SIG-M5 (cell line): ENCODE measurements around the gene ARHGEF3.

ENCODE experiments used
- DNase-seq: peaks from one replicate; lab custom pipeline; 2025; lab: John Stamatoyannopoulos, UW

ARHGEF3 gene

DNA sequence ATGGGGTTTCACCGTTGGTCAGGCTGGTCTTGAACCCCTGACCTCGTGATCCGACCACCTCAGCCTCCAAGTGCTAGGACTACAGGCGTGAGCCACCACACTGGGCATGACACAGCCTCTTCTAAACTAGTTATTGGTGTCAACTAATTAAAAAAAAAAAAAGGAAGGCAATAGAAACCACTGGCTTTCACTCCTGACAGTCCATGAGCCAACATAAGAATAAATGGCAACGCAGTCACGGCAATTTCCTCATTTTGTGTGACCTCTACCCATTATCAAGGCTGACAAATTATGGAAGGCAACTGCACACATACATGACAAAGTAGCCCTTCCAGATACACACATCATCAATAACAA, 5.9 kb downstream of the ARHGEF3 start:
- DNase-seq, result peak; percentile 40

DNA sequence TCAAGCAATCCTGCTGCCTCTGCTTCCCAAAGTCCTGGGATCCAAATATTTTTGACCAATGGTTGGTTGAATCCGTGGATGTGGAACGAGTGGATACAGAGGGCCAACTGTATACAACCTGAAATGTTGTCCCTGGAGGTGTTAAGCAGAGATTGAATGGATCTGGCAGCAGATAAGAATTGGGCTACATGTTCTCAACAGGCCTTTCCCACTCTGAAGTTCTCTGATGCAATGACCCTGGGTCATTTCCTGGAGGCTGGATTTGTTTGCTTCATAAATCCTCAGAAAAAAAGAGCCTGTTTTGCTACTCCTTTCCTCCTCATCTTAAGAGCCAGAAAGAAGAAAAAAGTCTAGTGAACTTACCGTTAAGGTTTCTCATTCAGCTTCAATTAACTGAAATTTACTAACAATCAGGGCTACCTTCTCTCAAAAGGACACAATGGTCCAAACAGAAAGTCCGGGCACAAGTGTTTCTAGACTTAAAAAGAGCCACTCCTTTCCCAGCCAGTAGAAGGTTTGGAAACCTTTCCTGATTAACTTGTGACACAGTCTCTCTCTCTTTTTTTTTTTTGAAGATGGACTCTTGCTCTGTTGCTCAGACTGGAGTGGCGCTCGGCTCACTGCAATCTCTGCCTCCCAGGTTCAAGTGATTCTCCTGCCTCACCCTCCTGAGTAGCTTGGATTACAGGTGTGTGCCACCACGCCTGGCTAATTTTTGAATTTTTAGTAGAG, 6.5 kb downstream of the ARHGEF3 start:
- DNase-seq, result no peak

DNA sequence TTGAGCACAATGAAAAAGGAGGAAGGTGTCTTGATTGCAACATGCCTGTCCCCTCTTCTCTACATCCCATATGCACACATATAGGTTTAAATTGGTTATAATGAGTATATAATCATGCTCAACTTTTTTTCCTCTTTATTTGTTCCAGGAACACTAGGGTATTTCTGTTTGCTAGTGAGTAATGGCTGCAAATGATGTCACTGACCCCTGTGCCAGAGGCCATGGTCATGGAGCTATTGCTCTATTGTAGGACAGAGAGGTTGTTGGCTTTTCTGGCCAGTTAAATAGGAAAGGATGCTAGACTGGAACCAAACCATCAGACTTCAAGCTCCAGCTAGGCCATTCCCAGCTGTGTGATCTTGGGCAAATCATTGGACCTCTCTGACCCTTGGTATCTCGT, 9.6 kb downstream of the ARHGEF3 start:
- DNase-seq, result no peak

DNA sequence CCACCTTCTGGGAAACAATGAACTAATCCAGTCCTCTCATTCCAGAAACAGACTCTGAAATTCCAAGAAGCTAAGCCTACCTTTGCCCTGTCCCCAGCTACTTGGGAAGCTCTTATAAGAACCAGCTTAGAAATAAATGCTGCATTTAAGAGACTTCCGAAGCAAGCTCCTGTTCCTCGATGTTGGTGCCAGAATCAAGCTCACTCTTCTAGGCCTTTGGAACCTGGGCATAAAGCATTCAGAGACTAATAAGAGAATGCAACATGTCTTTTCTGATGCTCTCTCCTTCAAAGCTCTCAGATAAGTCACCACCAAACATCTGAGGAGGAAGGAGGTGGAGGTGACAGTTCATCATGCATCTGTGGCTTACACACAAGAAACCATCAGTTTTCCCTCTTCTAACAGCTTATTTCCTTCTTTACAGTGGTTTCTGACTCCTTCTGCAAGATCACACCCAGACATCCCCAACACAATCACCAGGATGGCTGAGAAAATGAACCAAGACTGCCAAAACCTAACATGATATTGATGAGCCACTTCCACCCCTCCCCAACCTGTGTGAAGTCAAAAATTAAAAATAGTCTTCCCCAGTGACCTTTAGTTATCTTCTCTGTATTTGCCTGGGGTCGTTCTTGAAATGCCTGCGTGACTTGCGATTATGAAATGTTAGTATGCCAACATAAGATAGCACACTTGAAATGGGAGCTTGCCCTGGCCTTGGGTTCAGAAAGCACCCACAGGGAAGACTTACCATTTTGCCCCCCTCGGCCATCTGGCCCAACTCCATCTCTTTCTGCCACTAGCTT, 11.5 kb downstream of the ARHGEF3 start:
- DNase-seq, result peak; percentile 41

DNA sequence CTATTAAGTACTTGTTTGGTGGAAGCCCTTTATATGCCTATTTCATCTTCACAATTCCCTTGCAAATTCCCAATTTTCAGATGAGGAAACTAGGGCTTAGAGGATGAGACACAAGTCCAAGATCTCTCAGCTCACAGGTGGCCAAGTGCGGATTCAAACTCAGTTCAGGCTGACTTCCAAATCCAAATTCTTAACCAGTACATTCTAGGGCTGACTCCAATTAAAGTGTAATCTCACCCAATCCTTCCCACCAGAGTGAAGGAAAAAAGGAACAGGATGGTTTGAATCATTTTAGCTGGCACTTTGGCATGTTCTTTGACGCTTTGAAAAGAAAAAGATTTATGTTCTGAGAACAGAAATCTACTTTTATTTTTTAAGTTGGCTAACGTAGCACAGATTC, 12.7 kb downstream of the ARHGEF3 start:
- DNase-seq, result no peak

DNA sequence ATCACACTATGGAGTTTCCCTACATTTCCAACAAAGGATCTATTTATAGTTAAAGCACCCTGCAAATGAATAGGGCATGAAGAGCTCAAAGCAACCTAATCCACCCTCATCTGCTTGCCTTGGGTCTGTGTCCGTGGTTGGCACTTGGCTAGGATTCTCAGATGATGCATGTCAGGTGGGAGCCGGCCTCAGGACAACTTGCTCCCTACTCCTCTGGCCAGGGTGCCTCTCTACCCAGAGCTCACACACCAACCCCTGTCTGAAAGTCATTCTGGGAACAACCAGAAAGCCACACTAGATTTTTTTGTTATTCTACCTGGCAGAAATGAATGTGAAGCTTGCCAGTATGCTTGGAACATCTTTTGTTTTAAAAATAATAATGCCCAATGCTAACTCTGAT, 13.2 kb downstream of the ARHGEF3 start:
- DNase-seq, result no peak

DNA sequence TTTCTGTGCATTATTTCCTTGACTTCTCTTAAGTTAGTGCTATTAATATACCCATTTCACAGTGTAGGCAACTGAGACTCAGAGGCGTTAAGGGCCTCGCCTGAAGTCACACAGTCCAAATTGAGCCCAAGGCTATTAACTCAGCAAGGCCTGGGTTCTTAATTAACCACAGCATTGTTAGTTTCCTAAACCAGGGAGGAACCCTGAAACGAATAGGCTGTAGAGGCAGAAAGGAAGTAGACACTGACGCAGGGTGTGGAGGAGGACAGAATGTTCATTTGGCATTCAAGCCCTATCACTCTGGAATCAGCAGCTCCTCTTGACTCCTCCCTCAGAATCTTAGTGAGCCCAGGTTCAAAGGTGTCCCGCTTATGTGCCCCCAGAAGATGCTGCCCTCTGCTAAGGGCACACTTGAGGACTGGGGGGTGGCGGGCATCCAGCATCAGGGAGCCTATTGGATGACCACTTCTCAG, 13.9 kb downstream of the ARHGEF3 start:
- no peak for DNase-seq

DNA sequence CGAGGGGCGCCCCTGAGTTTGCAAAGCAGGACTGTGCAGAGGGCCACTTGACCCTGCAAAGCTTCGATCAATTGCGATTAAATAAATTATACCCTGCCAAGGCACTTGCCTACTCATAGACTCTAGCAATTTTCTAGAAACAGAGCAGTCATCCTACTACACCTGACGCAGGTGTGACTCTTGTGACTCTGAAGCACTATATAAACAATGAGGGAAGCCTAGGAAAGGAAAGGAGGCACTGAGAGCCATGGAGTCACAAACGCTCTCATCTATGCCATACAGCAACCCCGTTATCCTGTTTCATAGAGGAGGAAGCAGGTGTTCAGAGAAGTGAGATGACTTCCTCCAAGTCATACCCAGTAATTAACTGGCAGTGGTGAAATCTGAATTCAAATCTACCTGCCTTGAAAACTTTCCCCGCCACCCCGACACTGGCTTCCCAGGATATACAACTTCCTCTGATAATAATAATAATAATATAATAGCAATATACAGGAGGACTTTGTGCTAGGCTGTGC, 14.4 kb downstream of the ARHGEF3 start:
- no peak for DNase-seq

DNA sequence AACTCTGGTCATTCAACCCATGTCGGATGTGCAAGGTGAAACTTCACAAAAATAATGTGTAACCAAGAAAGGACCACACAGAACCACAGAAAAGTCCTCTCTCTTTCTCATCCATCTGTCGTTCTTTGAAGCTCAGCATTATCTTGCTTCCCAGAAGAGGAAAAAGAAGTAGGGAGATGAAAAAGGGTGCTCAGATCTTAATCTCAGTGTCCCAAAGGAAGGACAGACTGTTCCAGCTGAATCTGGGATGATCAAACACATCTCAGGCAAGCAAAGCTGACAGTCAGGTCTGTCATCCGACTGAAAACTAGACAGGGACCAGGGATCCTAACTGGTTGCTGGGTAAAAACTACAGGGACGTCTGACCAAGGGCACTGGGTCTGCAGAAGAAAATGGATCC, 16.2 kb downstream of the ARHGEF3 start:
- DNase-seq, result no peak

DNA sequence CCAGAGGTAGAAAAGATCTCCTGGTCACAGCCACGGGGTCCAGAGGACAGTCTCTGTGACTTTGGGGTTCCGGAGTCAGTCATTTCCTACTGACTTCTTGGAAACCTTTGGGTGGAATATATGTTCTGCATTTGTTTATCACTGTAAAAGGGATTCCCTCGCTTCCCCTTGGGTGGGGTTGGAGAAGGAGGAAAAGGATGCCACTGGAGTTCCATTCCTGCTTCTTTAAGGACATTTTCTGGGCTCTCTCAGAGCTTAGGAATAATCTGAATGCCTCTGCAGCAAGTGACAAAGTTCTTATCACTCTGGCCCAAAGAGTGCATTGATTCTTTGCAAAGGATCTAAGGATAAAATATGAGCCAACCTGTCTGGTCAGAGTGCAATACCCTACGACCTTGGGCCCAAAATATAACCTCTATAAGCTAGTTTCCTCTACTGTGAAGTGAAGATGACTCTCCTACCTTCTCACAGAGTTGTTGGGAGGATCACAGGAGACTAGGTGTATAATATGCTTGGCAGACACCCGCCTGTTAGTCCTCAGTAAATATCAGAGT, 17.2 kb downstream of the ARHGEF3 start:
- DNase-seq, result no peak

DNA sequence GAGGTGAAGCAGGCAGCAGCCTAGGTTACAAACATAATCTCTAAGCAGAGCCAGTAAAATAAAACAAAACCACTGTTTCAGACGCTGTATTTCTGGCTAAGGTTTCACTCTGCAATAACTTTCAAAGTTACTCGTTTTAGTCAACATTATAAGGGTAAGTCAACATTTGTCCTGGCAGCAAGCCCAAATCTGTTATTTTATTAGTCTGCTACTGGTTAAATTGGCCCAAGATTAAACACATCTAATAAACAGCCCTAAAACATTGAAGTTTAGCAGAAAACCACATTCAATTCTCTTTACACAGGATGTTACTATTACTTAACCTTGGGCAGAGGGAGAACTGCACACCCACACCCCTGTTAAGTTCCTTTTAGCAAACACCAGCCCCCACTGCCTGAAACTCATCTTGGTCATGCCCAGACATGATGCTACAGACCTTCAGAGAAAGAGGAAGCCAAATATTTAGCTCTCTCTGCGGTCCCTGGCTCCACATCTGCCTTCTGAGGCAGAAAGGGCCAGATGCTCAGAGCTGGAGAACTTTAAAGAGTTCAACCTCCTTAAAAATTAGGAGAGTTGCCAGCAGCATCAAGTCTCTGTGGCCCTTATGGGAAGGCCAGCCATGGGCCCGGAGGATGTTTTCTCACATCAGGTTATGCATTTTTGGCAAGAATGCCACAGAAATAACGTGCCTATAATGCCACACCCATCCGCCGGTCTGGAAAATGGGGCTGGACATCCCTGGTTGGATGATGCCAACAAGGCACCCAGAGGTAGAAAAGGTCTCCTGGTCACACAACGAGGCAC, 17.9 kb downstream of the ARHGEF3 start:
- DNase-seq, result peak; percentile 98

DNA sequence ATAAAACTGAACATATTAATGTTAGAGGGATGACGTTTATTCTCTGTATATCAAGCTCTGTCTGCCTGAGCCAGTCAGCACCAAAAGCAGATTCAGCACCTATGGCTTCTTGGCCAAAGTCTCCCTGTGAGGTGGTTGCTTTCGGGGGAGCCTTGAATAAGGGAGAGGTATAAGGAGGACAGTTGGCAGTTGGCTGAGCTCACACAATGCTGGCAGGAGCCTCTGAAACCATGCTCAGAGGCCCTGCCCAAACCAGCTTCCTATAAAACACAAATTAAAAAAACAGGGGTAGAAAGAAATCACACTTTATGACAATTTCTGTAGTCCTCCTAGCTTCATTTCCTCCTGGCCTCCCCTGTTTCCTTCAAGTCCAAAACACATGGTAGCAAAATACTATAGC, 18.8 kb downstream of the ARHGEF3 start:
- no peak for DNase-seq

DNA sequence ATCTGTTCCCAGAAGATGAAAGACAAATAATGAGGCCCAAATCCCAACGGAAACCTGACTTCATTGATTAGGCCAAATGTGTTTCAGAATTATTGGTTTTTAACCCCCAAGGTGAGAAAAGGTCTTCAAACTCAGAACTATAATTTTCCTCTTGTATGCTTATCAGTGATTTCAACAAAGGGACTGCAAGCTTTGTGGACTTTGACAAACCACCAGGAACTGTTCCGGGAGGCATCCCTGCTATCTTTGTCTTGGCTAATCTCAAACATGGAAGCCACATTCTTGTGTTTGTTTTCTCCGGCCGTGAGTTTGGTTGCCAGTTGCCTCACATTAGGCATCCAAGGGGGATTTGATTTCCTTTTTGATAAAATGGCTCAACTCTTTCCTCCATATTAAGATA, 19.5 kb downstream of the ARHGEF3 start:
- no peak for DNase-seq

DNA sequence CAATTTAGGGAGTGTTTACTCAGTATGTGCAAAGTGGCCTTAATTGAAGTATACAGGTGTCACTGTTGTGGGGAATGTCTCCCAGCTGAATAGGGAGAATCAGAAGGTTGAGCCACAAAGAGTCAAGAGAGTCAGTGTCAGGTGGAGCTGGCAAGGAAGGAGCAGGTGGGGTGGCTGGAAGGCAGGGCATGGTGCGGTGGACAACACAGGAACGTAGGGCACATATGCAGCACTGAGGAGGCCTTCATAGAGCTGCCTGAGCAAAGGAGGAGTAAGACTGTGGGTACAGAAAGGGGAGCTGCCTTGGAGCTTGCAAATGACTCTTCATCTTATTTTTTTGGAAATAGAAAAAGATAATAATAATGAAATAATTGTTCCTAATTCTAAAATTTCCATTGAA, 20.0 kb downstream of the ARHGEF3 start:
- DNase-seq, result no peak

DNA sequence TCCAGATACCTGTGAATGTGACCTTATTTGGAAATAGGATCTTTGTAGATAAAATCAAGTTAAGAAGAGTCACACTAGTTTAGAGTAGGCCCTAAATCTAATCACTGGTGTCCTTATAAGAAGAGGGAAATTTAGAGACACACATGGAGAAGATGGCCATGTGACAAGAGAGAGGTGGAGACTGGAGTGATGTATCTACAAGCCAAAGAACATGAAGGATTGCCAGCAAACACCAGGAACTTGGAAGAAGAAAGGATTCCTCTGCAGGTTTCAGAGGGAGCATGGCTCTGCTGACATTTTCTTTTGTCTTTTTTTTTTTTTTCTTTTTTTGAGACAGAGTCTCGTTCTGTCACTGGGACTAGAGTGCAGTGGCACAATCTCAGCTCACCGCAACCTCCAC, 20.8 kb downstream of the ARHGEF3 start:
- DNase-seq, result no peak

DNA sequence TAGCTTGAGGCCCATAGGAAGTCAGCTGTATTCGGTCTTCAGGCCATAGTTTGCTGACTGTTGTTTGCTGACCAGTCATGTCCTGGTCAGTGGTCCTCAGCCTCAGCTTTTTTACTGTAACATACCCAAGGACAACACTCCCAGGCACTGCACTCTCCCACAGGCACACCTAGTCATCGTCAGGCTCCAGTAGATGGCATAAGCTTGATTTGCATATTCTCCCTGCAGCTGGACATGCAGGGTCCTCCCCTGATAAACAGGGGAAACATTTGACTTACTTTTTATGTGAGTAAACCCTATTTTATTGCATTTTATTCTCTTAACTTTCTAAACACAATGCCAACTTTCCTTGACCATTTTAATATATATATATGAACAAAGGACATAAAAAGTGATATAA, 22.9 kb downstream of the ARHGEF3 start:
- DNase-seq, result no peak

DNA sequence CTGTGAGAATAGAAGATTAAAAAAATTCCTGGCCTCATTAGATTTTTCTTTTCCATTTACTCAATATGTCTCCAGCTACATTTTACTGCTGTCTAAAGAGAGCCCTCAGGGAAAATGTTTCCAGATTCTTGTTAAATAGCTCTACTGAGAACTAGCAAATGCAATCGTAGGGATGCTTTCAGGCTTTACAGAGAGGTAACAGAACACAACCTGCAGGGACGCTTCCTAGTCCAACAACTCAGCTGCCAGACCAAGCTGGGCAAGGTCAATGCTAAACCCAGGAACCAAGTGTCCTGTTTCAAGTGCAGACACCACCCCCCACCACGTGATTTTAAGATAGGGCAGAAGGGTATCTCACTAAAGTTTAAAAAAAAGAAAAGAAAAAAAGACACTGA, 25.2 kb downstream of the ARHGEF3 start:
- no peak for DNase-seq

DNA sequence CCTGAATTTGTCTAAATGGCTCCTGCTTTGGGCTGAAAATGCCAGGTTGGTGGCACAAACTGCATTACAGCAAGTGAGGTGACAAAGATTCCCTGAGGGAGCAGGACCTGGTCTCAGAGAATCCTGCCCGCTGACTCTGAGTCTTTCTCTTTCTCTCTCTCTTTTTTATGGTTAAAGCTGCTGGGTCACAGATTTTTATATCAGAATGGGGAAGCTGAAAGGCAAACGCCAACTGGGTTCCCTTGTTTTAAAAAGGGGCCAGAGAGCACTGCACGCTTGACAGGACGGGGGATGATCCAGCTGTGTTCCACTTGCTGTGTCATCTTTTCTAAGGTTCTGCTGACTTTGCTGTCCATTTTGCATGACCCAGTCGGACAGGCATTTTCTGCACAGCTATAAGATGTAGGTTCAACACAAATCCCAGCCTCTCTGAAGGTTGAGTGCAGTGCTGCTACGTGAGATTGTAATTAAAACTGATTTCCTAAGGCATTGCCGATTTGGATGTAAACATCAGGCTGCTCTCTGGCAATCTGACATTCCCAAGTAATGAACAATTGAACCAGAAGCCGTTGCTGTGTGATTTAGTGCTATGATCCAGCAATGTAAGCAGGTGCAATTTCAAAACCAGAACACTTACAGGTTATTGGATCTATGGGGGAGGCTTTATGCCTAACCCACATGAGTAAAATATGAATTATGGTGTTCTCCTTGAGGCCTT, 25.8 kb downstream of the ARHGEF3 start:
- no peak for DNase-seq

DNA sequence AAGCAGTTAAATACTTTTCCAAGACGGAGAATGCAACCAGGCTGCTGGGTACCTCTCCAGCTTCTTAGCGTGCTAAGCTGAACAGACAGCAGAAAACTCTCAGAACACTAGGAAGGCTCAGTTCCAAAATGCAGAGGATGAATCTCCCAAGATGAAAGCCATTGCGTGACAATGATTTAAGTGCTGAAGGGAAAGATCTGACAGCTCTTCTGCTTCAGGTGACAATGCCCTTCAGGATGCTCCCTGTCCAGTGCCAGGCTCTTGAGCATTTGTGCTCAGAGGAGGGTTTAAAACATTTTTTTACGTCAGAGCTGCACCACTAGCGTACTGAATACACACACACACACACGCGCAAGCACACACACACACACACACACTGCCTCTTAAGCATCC, 26.3 kb downstream of the ARHGEF3 start:
- DNase-seq, result no peak

DNA sequence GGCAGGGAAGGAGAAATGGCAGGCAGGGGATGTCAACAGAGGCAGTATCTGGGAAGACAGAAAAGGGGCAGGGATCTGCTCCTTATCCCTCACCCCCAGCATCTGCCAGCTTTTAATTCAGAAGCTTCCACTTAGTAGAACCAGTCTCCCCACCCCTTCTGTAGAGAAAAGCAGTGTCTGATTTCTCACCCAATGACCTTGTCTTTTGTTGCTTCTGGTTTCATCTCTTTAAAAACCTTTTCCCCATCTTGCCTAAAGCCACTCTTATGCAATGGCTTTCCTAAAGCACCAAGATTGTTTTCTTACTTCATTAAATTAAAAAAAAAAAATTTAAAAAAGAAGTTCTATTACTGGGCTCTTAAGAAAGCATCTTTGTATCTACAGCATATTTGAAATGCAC, 27.8 kb downstream of the ARHGEF3 start:
- DNase-seq, result no peak
